GM19035 (cell line): Measurements from ENCODE around the gene DDN.

Experiments
- ATAC-seq: cut with Tn5 transposase; IDR thresholded peaks from one replicate; pipeline ENCODE4 v1.9.1; 2021; ENCODE audit not compliant: unreplicated experiment

Gene DDN

GRCh38 chr12:49014547-49014946 lies 15.4 kb upstream of the DDN start:
- ATAC-seq: no peak

GRCh38 chr12:49013428-49013827 lies 14.3 kb upstream of the DDN start:
- no peak for ATAC-seq

DNA sequence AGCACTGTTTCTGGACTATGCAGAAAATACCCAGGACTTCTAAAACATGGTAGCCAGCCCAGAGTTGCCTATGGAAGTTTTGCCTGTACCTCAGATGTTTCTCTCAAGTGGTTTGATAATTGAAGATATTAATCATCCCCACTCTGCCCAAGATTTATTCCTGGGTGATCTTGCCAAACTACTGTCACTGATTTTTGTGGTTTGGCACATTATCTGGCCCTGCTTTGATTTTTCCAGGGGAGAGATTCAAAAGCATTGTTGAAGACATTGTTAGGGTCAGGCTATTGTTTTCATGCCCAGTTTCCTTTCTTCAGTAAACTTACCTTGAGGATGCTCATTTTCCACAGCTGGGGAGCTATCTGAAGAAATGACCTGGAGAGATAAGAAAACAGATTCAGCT lies 13.6 kb upstream of the DDN start:
- ATAC-seq: no peak

- no peak for ATAC-seq
Observed at GRCh38 chr12:49010092-49010668, 11.0 kb upstream of the DDN start.

- ATAC-seq: no peak
Observed at GRCh38 chr12:49008943-49009342, 9.8 kb upstream of the DDN start.

GRCh38 chr12:49000346-49000745 lies 1.2 kb upstream of the DDN start:
- no peak for ATAC-seq

GRCh38 chr12:48998497-48999353 lies 450 bp downstream of the DDN start:
- peak; percentile 7 for ATAC-seq

DNA sequence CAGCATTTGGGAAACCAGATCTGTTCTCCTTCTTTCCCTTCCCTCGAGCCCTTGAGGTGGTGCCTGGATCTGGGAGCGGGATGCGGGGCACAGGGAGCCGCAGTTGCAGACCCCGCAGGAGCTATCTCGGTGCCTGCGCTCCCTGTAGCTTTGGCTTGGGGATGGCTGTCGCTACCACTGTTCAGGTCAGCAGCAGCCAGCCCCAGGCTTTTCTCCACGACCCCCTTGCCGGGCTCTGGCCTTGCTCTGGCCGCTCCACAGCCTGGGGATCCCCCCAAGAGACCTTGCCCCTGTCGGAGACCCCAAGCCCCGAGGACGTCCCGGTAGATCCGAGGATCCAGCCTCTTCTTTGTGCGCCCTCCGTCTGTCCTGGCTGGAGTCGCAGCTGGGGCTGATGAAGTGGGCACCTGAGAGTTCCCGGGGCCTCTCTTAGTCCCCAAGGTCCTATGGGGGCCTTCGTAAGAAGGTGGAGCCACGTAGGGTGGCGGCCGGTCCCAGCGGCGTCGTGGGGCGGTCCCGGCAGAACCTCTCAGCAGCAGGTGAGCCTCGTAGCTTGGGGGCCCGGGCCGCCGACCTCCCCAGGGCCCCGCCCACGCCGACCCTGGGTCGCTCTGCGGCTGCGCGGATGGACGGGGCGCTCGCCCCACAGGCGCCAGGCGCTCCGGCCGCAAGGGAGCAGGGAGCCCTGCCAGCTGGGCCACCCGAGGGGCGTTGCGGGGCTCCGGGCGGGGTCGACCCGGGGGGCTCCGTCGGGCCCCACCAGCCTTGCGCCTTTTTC lies 1.3 kb downstream of the DDN start:
- ATAC-seq: peak; percentile 44

GRCh38 chr12:48996794-48997718 lies 2.1 kb downstream of the DDN start:
- ATAC-seq: no peak

DNA sequence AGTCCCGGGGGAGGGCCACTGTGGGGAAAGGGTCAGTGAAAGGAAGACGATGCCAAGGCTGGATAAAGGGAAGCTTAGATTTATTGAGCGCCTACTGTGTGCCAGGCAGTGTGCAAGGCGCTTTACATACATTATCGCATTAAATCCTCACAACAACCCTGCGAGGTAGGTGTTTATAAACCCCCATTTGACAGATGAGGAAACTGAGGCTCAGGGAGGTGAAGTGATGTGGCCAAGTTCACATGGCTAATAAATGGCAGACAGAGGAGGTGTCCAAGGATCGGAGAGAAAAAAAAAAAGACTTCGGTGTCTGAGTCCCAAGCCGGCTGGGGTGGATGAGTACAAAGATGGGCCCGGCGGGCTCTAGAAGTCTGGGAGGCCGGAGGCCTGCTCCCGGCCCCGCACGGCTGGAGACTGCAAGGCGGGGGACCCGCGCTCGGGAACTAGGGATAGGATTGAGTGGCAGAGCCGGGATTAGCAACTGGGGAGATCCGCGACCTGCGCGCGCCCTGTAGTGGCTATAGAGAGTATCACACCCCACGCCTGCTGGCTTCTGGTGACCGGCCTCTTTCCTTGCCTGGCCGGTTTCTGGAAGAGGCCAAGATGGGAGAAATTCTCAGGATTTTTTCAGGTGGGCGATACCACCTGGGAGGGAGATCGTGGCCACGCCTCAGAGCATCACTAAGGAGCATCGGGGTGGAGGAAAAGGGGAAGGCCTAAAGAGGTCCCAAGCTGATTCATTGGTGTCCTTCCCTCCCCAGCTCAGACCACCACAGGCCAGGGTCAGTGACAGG lies 3.9 kb downstream of the DDN start:
- no peak for ATAC-seq

DNA sequence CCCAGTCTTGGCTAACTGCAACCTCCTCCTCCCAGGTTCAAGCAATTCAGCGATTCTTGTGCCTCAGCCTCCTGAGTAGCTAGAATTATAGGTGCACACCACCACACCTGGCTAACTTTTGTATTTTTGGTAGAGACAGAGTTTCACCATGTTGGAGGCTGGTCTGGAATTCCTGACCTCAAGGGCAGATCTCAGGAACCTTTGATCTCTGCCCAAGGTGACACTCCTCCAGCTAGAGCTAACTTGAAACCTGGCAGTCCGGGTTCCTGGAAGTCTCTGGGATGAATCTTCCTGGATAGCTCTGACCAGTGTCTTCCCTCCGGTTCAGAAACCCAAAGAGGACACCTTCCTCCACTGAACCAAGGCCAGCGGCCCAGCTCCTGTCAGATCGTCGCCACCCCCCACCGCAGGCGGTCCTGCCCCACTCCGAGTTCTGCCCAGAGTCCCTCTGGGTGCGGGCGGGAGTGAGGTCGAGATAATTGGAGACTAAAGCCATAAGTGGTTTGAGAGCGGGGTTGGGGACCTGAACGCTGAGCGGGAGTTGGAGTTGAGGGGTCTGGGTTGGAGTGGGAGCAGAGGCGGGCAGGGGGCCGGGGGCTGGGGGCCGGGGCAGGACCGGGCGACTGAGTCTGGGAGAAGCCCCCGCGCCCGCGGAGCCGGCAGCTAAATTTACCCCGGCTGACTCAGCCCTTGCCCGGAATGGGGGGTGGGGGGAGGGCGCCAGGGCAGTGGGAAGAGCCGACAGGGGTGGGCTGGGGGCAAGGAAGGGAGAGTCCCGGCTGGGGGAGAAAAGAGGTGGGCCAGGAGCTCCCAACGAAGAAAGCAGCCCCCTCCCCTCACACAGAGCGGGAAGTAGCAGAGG lies 4.7 kb downstream of the DDN start:
- no peak for ATAC-seq

DNA sequence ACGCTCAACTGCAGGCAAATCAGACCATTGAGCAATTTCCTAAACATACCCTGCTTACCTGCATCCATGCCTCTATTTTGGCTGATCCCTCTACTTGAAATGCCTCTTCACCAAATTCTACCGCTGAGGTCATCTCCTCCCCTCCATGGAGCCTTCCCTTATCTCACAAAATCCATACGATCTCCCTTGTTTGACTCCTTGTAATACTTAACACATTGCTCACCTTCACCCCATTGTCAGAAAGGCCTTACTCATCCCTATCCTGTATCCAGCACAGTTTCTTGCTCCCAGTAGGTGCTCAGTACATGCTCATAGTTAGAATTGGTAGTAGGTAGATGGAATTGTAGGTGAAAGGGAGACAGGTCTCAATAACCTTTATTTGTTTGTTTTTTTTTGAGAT lies 5.4 kb downstream of the DDN start:
- no peak for ATAC-seq

GRCh38 chr12:48991247-48992050 lies 7.7 kb downstream of the DDN start:
- ATAC-seq: no peak

- ATAC-seq: no peak
Observed at GRCh38 chr12:48990552-48990951, 8.6 kb downstream of the DDN start.

DNA sequence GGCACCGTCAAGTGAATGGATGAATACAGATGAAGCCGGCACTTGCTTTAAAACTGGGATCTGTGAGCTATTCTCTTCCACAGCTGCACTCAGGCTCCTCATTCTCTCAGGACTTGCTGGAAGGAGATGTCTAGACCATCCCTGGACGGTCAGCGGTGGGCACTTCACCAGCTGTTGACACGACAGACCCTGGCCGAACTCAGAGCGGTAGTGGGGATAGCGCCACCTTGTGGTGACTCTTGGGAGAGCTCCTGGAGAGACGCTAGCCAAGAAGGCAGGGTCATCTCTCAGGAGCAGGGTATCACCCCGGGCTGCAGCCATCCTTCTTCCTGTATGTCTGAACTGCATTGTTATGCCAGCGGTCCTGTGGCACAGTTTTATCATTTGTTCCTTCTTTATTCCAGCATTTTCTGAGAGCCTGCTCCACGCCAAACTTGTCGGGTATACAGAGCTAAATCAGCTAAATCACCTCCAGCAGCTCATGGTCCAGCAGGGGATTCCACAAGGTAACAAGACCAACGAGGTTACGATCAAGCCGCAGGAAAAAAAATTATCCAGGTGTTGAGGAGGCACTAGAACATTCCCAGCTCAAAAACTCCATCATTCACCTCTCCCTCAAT lies 11.0 kb downstream of the DDN start:
- ATAC-seq: no peak

DNA sequence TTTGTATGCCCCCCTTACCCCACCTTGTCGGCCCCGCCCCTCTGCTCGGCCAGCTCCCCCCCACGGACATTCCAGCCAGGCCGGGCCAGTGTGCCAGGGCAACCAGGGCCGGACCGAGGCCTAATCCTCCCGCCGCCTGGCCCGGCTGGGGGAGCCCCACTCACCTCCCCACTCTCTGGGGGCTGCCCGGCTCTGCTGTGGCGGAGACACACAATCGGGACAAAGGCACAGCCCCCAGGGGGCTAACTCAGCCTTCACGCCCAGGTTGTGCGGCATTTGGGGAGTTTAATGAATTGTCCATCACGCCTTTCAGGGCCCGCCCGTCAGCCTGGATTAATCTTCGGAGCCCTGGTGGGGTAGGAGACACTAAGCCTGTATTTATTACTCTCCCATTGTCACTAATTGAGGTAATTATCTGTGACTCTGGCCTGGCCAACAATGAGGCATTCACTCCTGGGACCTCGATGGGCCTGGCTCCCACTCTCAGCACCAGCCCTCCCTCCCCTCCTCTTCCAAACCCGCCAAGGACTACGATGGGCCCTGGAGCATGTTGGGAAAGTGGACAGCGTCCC lies 12.4 kb downstream of the DDN start:
- no peak for ATAC-seq

- ATAC-seq: no peak
Observed at GRCh38 chr12:48985901-48986300, 13.3 kb downstream of the DDN start.
